Effector memory CD4-positive, alpha-beta T cell (primary cell): ENCODE results near the gene SLC26A2.
A peak's percentile ranks its signal among the peaks of the same experiment; 100 is the strongest.

ENCODE experiments used
- DNase-seq, 3 donors: peaks; one replicate each; pipeline ENCODE4 v3.0.0-alpha.2; 2020
- H3K27ac ChIP-seq: 2 replicates; pipeline ENCODE4 v1.7.0; 2013; ENCODE audit warnings: mild to moderate bottlenecking, low read length, moderate library complexity; ENCODE audit not compliant: insufficient read depth, poor library complexity, severe bottlenecking
- H3K27me3 ChIP-seq: replicated peaks from 2 replicates; pipeline ENCODE4 v1.7.0; 2013; ENCODE audit warnings: mild to moderate bottlenecking, low read length; ENCODE audit not compliant: insufficient read depth, control insufficient read depth, poor library complexity, severe bottlenecking
- H3K36me3 ChIP-seq: 2 replicates; pipeline ENCODE4 v1.7.0; 2013; ENCODE audit warnings: mild to moderate bottlenecking, low read length, moderate library complexity; ENCODE audit not compliant: control insufficient read depth, insufficient read depth
- H3K4me1 ChIP-seq: 2 replicates; pipeline ENCODE4 v1.7.0; 2013; ENCODE audit warnings: low read length, mild to moderate bottlenecking; ENCODE audit not compliant: control insufficient read depth, insufficient read depth, poor library complexity, severe bottlenecking
- H3K4me3 ChIP-seq: 2 replicates; pipeline ENCODE4 v1.7.0; 2013; ENCODE audit warnings: low read length, low read depth, mild to moderate bottlenecking; ENCODE audit not compliant: insufficient read depth, poor library complexity, severe bottlenecking
- H3K9me3 ChIP-seq: 2 replicates; pipeline ENCODE4 v1.7.0; 2013; ENCODE audit warnings: mild to moderate bottlenecking, low read length, moderate library complexity; ENCODE audit not compliant: control insufficient read depth

Gene SLC26A2

GRCh38 chr5:150001660-150002486, 41.3 kb downstream of the SLC26A2 start:
- DNase-seq, result peak; percentile 29 to 50 (median 44)
- no peaks in the 10 kb centered on the region for H3K27me3 ChIP-seq
- peaks cover 19% of the 10 kb centered on the region for H3K4me1 ChIP-seq
- peak overlapping the region; percentile 75 for H3K4me3 ChIP-seq
- no peaks in the 10 kb centered on the region for H3K9me3 ChIP-seq
- peaks cover 14% of the 10 kb centered on the region for H3K36me3 ChIP-seq
- peak overlapping the region; percentile 64 for H3K27ac ChIP-seq

- Histone ChIP-seq H3K27me3 (no peaks in the 10 kb centered on the region), H3K4me3 (no peak overlapping the region), H3K27ac (no peak overlapping the region), H3K9me3 (no peaks in the 10 kb centered on the region), H3K4me1 (peaks cover 14% of the 10 kb centered on the region), H3K36me3 (peaks cover 45% of the 10 kb centered on the region)
- no peak for DNase-seq
Observed at GRCh38 chr5:150006318-150006717, 45.8 kb downstream of the SLC26A2 start.

GRCh38 chr5:150007050-150007449, 46.5 kb downstream of the SLC26A2 start:
- H3K36me3 ChIP-seq, result peaks cover 49% of the 10 kb centered on the region
- no peak overlapping the region for H3K27ac ChIP-seq
- no peaks in the 10 kb centered on the region for H3K27me3 ChIP-seq
- no peak overlapping the region for H3K4me3 ChIP-seq
- DNase-seq, result no peak
- H3K4me1 ChIP-seq, result peaks cover 9% of the 10 kb centered on the region
- H3K9me3 ChIP-seq, result no peaks in the 10 kb centered on the region

- H3K4me3 ChIP-seq, result no peak overlapping the region
- no peak for DNase-seq
- no peaks in the 10 kb centered on the region for H3K9me3 ChIP-seq
- H3K27me3 ChIP-seq, result no peaks in the 10 kb centered on the region
- H3K4me1 ChIP-seq, result no peaks in the 10 kb centered on the region
- peaks cover 67% of the 10 kb centered on the region for H3K36me3 ChIP-seq
- no peak overlapping the region for H3K27ac ChIP-seq
Observed at GRCh38 chr5:150009671-150010387, 49.3 kb downstream of the SLC26A2 start.

GRCh38 chr5:150013931-150014330, 53.4 kb downstream of the SLC26A2 start:
- Histone ChIP-seq H3K27me3 (no peaks in the 10 kb centered on the region), H3K36me3 (peaks cover 62% of the 10 kb centered on the region), H3K4me3 (no peak overlapping the region), H3K4me1 (no peaks in the 10 kb centered on the region), H3K9me3 (no peaks in the 10 kb centered on the region), H3K27ac (no peak overlapping the region)
- no peak for DNase-seq

GRCh38 chr5:150014456-150014855, 53.9 kb downstream of the SLC26A2 start:
- peaks cover 57% of the 10 kb centered on the region for H3K36me3 ChIP-seq
- no peak overlapping the region for H3K27ac ChIP-seq
- H3K9me3 ChIP-seq, result no peaks in the 10 kb centered on the region
- H3K27me3 ChIP-seq, result no peaks in the 10 kb centered on the region
- H3K4me1 ChIP-seq, result no peaks in the 10 kb centered on the region
- H3K4me3 ChIP-seq, result no peak overlapping the region
- no peak for DNase-seq

GRCh38 chr5:150015415-150015814, 54.9 kb downstream of the SLC26A2 start:
- Histone ChIP-seq H3K27me3 (no peaks in the 10 kb centered on the region), H3K9me3 (no peaks in the 10 kb centered on the region), H3K36me3 (peaks cover 57% of the 10 kb centered on the region), H3K4me3 (no peak overlapping the region), H3K27ac (no peak overlapping the region), H3K4me1 (no peaks in the 10 kb centered on the region)
- no peak for DNase-seq

- no peak overlapping the region for H3K27ac ChIP-seq
- no peaks in the 10 kb centered on the region for H3K4me1 ChIP-seq
- no peaks in the 10 kb centered on the region for H3K9me3 ChIP-seq
- H3K4me3 ChIP-seq, result no peak overlapping the region
- H3K36me3 ChIP-seq, result peaks cover 62% of the 10 kb centered on the region
- no peak for DNase-seq
- no peaks in the 10 kb centered on the region for H3K27me3 ChIP-seq
Observed at GRCh38 chr5:150016537-150016936, 56.0 kb downstream of the SLC26A2 start.

GRCh38 chr5:150017226-150018005, 56.9 kb downstream of the SLC26A2 start:
- Histone ChIP-seq H3K4me3 (no peak overlapping the region), H3K4me1 (no peaks in the 10 kb centered on the region), H3K9me3 (no peaks in the 10 kb centered on the region), H3K36me3 (peaks cover 64% of the 10 kb centered on the region), H3K27ac (no peak overlapping the region), H3K27me3 (no peaks in the 10 kb centered on the region)
- DNase-seq, result no peak
